ENCODE measurements around the gene CAMTA1.

Gene CAMTA1

DNA sequence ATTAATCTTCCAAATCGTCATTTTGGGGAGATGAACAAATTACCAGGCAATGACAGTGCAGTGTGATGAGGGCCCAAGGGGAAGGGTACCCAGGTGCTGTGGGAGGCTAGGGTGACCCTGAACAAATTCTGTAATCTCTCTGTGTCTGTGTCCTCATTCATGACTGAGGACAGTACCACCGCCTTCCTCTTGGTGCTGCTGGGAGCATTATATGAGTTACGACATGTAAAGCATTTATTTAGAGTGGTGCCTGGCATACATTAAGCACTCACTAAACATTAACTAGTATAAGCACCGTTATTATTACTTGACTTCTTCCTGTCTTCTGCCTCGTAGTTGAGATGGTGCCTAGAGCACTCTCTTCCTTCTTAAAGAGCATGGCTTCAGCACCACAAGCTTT lies 517.6 kb downstream of the CAMTA1 start:
- Histone ChIP-seq H3K27me3 (ENCODE audit: control insufficient read depth, insufficient read depth, low read length) (no peaks in the 10 kb centered on the region), H3K9me3 (ENCODE audit: control insufficient read depth, low read depth, low read length) (peaks cover 9% of the 10 kb centered on the region), H3K4me3 (ENCODE audit: low read length) (no peak overlapping the region), H3K9ac (ENCODE audit: low read length) (no peak overlapping the region), H3K27ac (ENCODE audit: low read length) (no peak overlapping the region), H3K36me3 (ENCODE audit: control insufficient read depth, low read depth, low read length) (no peaks in the 10 kb centered on the region), H3K4me1 (ENCODE audit: control insufficient read depth, low read depth, low read length) (peaks cover 27% of the 10 kb centered on the region)

DNA sequence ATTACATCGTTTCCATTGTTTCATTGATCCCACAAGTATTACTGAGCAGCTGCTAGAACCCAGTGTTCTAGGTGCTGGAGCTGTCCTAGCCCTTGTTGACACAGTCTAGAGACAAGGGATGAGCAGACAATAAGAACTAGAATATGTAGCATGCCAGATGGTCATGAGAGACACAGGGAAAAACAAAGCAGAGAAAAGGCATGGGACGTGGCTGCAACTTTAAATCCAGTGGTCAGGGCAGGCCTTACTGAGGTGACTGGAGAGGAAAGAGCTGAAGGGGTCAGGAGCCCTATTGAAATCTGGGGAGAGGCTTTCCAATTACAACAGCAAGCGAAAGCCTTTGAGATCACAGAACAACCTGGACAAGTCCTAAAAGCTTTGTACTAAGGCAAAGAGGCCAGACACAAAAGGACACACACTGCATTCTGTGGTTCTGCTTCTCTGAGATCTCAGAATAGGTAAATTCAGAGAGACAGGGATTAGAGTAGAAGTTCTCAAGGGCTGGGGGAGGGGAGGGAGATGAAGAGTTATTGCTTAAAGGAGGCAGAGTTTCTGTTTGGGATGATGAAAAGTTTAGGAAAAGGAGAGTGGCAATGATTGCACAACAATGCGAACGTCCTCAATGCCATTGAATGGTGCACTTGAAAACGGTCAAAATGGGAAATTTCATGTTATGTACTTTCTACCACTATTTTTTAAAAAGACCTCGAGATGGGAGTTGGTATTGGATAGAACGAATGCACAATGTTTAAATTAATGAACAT lies 518.5 kb downstream of the CAMTA1 start:
- H3K4me3 ChIP-seq (ENCODE audit: low read length): no peak overlapping the region
- peaks cover 18% of the 10 kb centered on the region for H3K4me1 ChIP-seq (ENCODE audit: control insufficient read depth, low read depth, low read length)
- no peaks in the 10 kb centered on the region for H3K27me3 ChIP-seq (ENCODE audit: control insufficient read depth, insufficient read depth, low read length)
- H3K27ac ChIP-seq (ENCODE audit: low read length): no peak overlapping the region
- H3K9ac ChIP-seq (ENCODE audit: low read length): no peak overlapping the region
- H3K36me3 ChIP-seq (ENCODE audit: control insufficient read depth, low read depth, low read length): no peaks in the 10 kb centered on the region
- peaks cover 9% of the 10 kb centered on the region for H3K9me3 ChIP-seq (ENCODE audit: control insufficient read depth, low read depth, low read length)

DNA sequence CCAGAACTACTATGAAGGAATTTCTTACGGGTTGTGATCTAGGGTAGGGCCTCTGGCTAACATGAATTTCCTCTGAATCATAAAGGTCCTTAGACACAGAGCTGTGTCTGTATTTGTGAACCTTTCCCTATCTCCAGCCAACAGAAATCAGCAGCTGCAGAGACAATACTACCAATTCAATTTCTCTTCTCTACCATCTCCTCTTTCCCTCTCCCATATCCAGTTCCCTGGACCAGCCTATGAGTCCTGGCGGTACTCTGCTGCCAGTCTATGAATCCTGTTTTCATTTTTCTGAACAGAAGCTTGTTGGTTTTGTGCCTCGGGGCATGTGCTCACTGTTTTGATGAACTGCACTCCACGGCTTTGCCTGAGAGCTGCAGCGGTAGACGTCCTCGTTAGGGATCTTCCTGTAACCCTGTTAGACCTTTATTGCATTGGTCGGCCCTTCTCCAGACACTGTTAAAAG lies 527.9 kb downstream of the CAMTA1 start:
- Histone ChIP-seq H3K4me1 (ENCODE audit: control insufficient read depth, low read depth, low read length) (no peaks in the 10 kb centered on the region), H3K9ac (ENCODE audit: low read length) (no peak overlapping the region), H3K27ac (ENCODE audit: low read length) (no peak overlapping the region)

GRCh38 chr1:7313826-7314225 lies 528.6 kb downstream of the CAMTA1 start:
- Histone ChIP-seq H3K9ac (ENCODE audit: low read length) (no peak overlapping the region), H3K4me1 (ENCODE audit: control insufficient read depth, low read depth, low read length) (no peaks in the 10 kb centered on the region), H3K27me3 (ENCODE audit: control insufficient read depth, insufficient read depth, low read length) (no peaks in the 10 kb centered on the region), H3K9me3 (ENCODE audit: control insufficient read depth, low read depth, low read length) (no peaks in the 10 kb centered on the region), H3K27ac (ENCODE audit: low read length) (no peak overlapping the region), H3K36me3 (ENCODE audit: control insufficient read depth, low read depth, low read length) (no peaks in the 10 kb centered on the region), H3K4me3 (ENCODE audit: low read length) (no peak overlapping the region)

More for the DNA sequence above, 527.9 kb downstream of the CAMTA1 start:
- Histone ChIP-seq H3K9me3 (ENCODE audit: control insufficient read depth, low read depth, low read length) (no peaks in the 10 kb centered on the region), H3K27me3 (ENCODE audit: control insufficient read depth, insufficient read depth, low read length) (no peaks in the 10 kb centered on the region), H3K36me3 (ENCODE audit: control insufficient read depth, low read depth, low read length) (no peaks in the 10 kb centered on the region), H3K4me3 (ENCODE audit: low read length) (no peak overlapping the region)

DNA sequence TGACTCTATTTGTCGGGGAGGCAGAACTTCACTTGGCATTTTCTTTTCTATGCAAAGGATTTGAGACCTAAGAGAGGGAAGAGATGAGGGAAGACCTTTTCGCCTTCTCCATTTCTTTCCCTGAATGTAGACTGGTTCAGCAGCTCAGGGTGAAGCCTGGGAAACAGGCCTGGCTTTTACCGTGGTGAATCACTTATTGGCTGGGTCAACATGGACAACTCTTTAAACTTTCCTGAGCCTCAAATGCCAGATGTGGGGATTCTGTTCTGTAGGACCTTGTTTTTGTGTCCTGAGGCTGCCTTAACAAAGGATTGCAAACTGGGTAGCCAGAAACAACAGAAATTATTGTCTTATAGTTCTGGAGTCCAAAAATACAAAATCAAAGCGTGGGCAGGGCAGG lies 530.1 kb downstream of the CAMTA1 start:
- no peaks in the 10 kb centered on the region for H3K36me3 ChIP-seq (ENCODE audit: control insufficient read depth, low read depth, low read length)
- H3K27ac ChIP-seq (ENCODE audit: low read length): no peak overlapping the region
- no peaks in the 10 kb centered on the region for H3K27me3 ChIP-seq (ENCODE audit: control insufficient read depth, insufficient read depth, low read length)
- no peak overlapping the region for H3K9ac ChIP-seq (ENCODE audit: low read length)
- no peaks in the 10 kb centered on the region for H3K4me1 ChIP-seq (ENCODE audit: control insufficient read depth, low read depth, low read length)
- no peak overlapping the region for H3K4me3 ChIP-seq (ENCODE audit: low read length)
- no peaks in the 10 kb centered on the region for H3K9me3 ChIP-seq (ENCODE audit: control insufficient read depth, low read depth, low read length)

- H3K36me3 ChIP-seq (ENCODE audit: control insufficient read depth, low read depth, low read length): no peaks in the 10 kb centered on the region
- no peak overlapping the region for H3K9ac ChIP-seq (ENCODE audit: low read length)
- no peaks in the 10 kb centered on the region for H3K9me3 ChIP-seq (ENCODE audit: control insufficient read depth, low read depth, low read length)
- no peak overlapping the region for H3K27ac ChIP-seq (ENCODE audit: low read length)
- no peaks in the 10 kb centered on the region for H3K27me3 ChIP-seq (ENCODE audit: control insufficient read depth, insufficient read depth, low read length)
- H3K4me3 ChIP-seq (ENCODE audit: low read length): no peak overlapping the region
- H3K4me1 ChIP-seq (ENCODE audit: control insufficient read depth, low read depth, low read length): no peaks in the 10 kb centered on the region
These were observed 530.7 kb downstream of the CAMTA1 start for GRCh38 chr1:7315946-7316345.

DNA sequence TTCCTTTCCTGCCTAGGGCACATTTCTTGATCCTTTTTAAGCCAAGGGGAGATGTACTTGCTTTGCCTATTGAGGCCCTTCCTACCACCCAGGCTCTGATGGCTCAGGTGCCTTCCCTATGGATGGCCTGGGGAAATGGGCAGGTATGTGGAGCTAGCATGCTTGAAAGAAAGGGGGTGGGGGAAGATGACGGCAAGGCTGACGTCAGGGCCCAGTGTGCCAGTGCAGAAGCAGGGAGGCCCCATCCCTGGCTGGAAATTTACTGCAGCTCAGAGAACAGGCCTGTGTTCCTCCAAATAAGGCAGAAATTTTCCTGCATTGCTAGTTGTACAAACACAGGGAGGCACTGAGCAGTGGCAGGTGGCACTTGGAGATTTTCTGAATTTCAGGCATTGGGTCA lies 532.6 kb downstream of the CAMTA1 start:
- no peak overlapping the region for H3K9ac ChIP-seq (ENCODE audit: low read length)
- no peaks in the 10 kb centered on the region for H3K36me3 ChIP-seq (ENCODE audit: control insufficient read depth, low read depth, low read length)
- no peak overlapping the region for H3K4me3 ChIP-seq (ENCODE audit: low read length)
- no peaks in the 10 kb centered on the region for H3K27me3 ChIP-seq (ENCODE audit: control insufficient read depth, insufficient read depth, low read length)
- H3K9me3 ChIP-seq (ENCODE audit: control insufficient read depth, low read depth, low read length): no peaks in the 10 kb centered on the region
- H3K27ac ChIP-seq (ENCODE audit: low read length): no peak overlapping the region
- no peaks in the 10 kb centered on the region for H3K4me1 ChIP-seq (ENCODE audit: control insufficient read depth, low read depth, low read length)

DNA sequence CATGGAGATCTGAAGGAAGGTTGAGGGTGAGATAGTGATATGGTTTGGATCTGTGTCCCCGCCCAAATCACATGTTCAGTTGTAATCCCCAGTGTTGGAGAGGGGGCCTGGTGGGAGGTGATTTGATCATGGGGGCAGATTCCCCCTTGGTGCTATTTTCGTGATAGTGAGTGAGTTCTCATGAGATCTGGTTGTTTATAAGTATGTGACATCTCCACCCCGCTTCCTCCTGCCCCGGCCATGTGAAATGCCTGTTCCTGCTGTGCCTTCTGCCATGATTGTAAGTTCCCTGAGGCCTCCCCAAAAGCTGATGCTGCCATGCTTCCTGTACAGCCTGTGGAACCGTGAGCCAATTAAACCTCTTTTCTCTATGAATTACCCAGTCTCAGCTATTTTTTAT lies 533.9 kb downstream of the CAMTA1 start:
- no peaks in the 10 kb centered on the region for H3K9me3 ChIP-seq (ENCODE audit: control insufficient read depth, low read depth, low read length)
- H3K27ac ChIP-seq (ENCODE audit: low read length): no peak overlapping the region
- no peaks in the 10 kb centered on the region for H3K36me3 ChIP-seq (ENCODE audit: control insufficient read depth, low read depth, low read length)
- H3K9ac ChIP-seq (ENCODE audit: low read length): no peak overlapping the region
- H3K27me3 ChIP-seq (ENCODE audit: control insufficient read depth, insufficient read depth, low read length): no peaks in the 10 kb centered on the region
- H3K4me3 ChIP-seq (ENCODE audit: low read length): no peak overlapping the region
- H3K4me1 ChIP-seq (ENCODE audit: control insufficient read depth, low read depth, low read length): no peaks in the 10 kb centered on the region

GRCh38 chr1:7320661-7321060 lies 535.4 kb downstream of the CAMTA1 start:
- Histone ChIP-seq H3K27ac (ENCODE audit: low read length) (no peak overlapping the region), H3K9ac (ENCODE audit: low read length) (no peak overlapping the region), H3K4me3 (ENCODE audit: low read length) (no peak overlapping the region), H3K9me3 (ENCODE audit: control insufficient read depth, low read depth, low read length) (no peaks in the 10 kb centered on the region), H3K4me1 (ENCODE audit: control insufficient read depth, low read depth, low read length) (no peaks in the 10 kb centered on the region), H3K27me3 (ENCODE audit: control insufficient read depth, insufficient read depth, low read length) (no peaks in the 10 kb centered on the region), H3K36me3 (ENCODE audit: control insufficient read depth, low read depth, low read length) (no peaks in the 10 kb centered on the region)

DNA sequence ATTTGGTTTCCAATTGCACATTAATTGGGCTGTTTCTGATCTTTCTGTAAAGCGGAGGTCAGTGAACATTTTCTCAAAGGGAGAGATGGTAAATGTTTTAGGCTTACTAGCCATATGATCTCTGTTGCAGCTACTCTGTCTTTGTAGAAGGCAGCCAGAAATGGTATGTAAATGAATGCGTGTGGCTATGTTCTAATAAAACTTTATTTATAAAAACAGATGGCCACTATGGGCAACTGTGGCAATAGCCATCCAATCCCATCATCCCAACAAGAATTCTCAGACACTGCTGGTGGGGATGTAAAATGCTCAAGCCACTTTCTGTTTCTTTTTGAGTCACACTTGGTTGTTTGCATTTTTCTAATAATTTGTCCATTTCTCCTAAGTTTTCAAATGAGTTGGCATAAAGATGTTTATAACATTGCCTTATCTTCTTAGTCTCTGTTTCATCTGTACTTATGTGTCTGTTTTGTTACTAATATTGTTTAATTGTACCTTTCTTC lies 537.1 kb downstream of the CAMTA1 start:
- H3K27ac ChIP-seq (ENCODE audit: low read length): no peak overlapping the region
- no peaks in the 10 kb centered on the region for H3K36me3 ChIP-seq (ENCODE audit: control insufficient read depth, low read depth, low read length)
- no peaks in the 10 kb centered on the region for H3K4me1 ChIP-seq (ENCODE audit: control insufficient read depth, low read depth, low read length)
- no peak overlapping the region for H3K9ac ChIP-seq (ENCODE audit: low read length)
- no peaks in the 10 kb centered on the region for H3K9me3 ChIP-seq (ENCODE audit: control insufficient read depth, low read depth, low read length)
- H3K27me3 ChIP-seq (ENCODE audit: control insufficient read depth, insufficient read depth, low read length): no peaks in the 10 kb centered on the region
- H3K4me3 ChIP-seq (ENCODE audit: low read length): no peak overlapping the region

DNA sequence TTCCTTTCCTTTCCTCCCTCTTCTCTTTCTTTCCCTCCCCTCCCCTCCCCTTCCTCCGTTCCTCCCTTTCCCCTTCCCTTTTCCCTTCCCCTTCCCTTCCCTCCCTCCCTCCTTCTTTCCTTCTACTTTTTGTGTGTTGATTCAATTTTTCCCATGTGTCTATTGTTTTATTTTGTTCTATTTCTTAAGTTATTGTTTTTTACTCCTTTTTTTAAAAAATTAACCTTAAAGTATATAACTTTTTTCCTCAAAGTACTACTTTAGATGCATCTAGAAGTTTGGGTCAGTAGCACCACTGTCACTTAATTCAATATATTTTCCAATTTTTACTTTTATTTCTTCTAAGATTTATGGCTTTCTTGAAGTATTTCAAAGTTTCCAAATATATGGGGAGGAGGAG lies 537.7 kb downstream of the CAMTA1 start:
- H3K4me3 ChIP-seq (ENCODE audit: low read length): no peak overlapping the region
- H3K4me1 ChIP-seq (ENCODE audit: control insufficient read depth, low read depth, low read length): no peaks in the 10 kb centered on the region
- H3K27me3 ChIP-seq (ENCODE audit: control insufficient read depth, insufficient read depth, low read length): no peaks in the 10 kb centered on the region
- H3K27ac ChIP-seq (ENCODE audit: low read length): no peak overlapping the region
- no peak overlapping the region for H3K9ac ChIP-seq (ENCODE audit: low read length)
- H3K9me3 ChIP-seq (ENCODE audit: control insufficient read depth, low read depth, low read length): no peaks in the 10 kb centered on the region
- H3K36me3 ChIP-seq (ENCODE audit: control insufficient read depth, low read depth, low read length): no peaks in the 10 kb centered on the region

- Histone ChIP-seq H3K27ac (ENCODE audit: low read length) (no peak overlapping the region), H3K27me3 (ENCODE audit: control insufficient read depth, insufficient read depth, low read length) (no peaks in the 10 kb centered on the region), H3K9me3 (ENCODE audit: control insufficient read depth, low read depth, low read length) (no peaks in the 10 kb centered on the region), H3K4me3 (ENCODE audit: low read length) (no peak overlapping the region), H3K36me3 (ENCODE audit: control insufficient read depth, low read depth, low read length) (no peaks in the 10 kb centered on the region), H3K4me1 (ENCODE audit: control insufficient read depth, low read depth, low read length) (no peaks in the 10 kb centered on the region), H3K9ac (ENCODE audit: low read length) (no peak overlapping the region)
These were observed 540.0 kb downstream of the CAMTA1 start for GRCh38 chr1:7325254-7325653.
